ENCODE data around the gene PTCH2. TPM values are rescaled to one million over a fixed set of nuclear protein-coding genes. Genes with fewer than 3 reads are reported as not detected.
A peak's percentile ranks its signal among the peaks of the same experiment; 100 is the strongest.

Gene PTCH2
- total and polyA plus RNA-seq, 2 of the 13 experiments (the other 11 are each of a cell fraction or from before 2014, with no cell fraction given): 0.60 to 1.5 TPM

- no peak for TF ChIP-seq SP1 (IDR thresholded peaks at IDR 0.05)
- no peak for TF ChIP-seq SP1 (CRISPR knock-in tag; IDR thresholded peaks at IDR 0.05)
- no peak for TF ChIP-seq FOXC1 (CRISPR knock-in tag; IDR thresholded peaks at IDR 0.05; ENCODE audit: borderline replicate concordance)
- TF ChIP-seq MAF1 (CRISPR knock-in tag; IDR thresholded peaks at IDR 0.05; ENCODE audit: borderline replicate concordance): no peak
- TF ChIP-seq KDM4B (CRISPR knock-in tag; IDR thresholded peaks at IDR 0.05): no peak
- TF ChIP-seq ZNF768 (CRISPR knock-in tag; IDR thresholded peaks at IDR 0.05): peak; percentile 43; the same call in 1 of the 2 replicates
- TF ChIP-seq NR2F6 (IDR thresholded peaks at IDR 0.05): 0 out of 2 replicates have a peak, but pooled peaks have one; percentile 2
- TF ChIP-seq NR2F6 (CRISPR knock-in tag; IDR thresholded peaks at IDR 0.05): no peak
- TF ChIP-seq SIX4 (CRISPR knock-in tag; IDR thresholded peaks at IDR 0.05): no peak
- no peak for TF ChIP-seq ZNF775 (CRISPR knock-in tag; IDR thresholded peaks at IDR 0.05; ENCODE audit: borderline replicate concordance)
- peak; percentile 66; the same call in 1 of the 2 replicates for TF ChIP-seq ZNF280B (CRISPR knock-in tag; IDR thresholded peaks at IDR 0.05; ENCODE audit: borderline replicate concordance)
- TF ChIP-seq FOXA1 (IDR thresholded peaks at IDR 0.05): no peak
- TF ChIP-seq FOXA1 (CRISPR knock-in tag; IDR thresholded peaks at IDR 0.05): no peak
- no peak for TF ChIP-seq HCFC1 (IDR thresholded peaks at IDR 0.05; ENCODE audit: low read depth, low read length)
- TF ChIP-seq PRDM10 (CRISPR knock-in tag; IDR thresholded peaks at IDR 0.05; ENCODE audit: low read depth): no peak
- TF ChIP-seq ZNF598 (CRISPR knock-in tag; IDR thresholded peaks at IDR 0.05; ENCODE audit: borderline replicate concordance): 0 out of 2 replicates have a peak, but pooled peaks have one; percentile 31
- TF ChIP-seq IRX3 (CRISPR knock-in tag; IDR thresholded peaks at IDR 0.05; ENCODE audit: borderline replicate concordance, low read depth): no peak
- no peak for TF ChIP-seq ZC3H4 (CRISPR knock-in tag; IDR thresholded peaks at IDR 0.05; ENCODE audit: borderline replicate concordance)
- no peak for TF ChIP-seq ONECUT2 (CRISPR knock-in tag; IDR thresholded peaks at IDR 0.05)
- no peak; the same call in 1 of the 2 replicates for TF ChIP-seq SMAD3 (CRISPR knock-in tag; IDR thresholded peaks at IDR 0.05)
- no peak for TF ChIP-seq ZNF816 (CRISPR knock-in tag; IDR thresholded peaks at IDR 0.05; ENCODE audit: borderline replicate concordance)
- TF ChIP-seq ZNF17 (CRISPR knock-in tag; IDR thresholded peaks at IDR 0.05): no peak
- no peak for TF ChIP-seq SKI (IDR thresholded peaks at IDR 0.05; ENCODE audit: partially characterized antibody)
- no peak for TF ChIP-seq ZNF576 (CRISPR knock-in tag; IDR thresholded peaks at IDR 0.05)
- TF ChIP-seq CHCHD3 (CRISPR knock-in tag; IDR thresholded peaks at IDR 0.05): no peak; the same call in 1 of the 2 replicates
- no peak for TF ChIP-seq ZNF703 (CRISPR knock-in tag; IDR thresholded peaks at IDR 0.05; ENCODE audit: borderline replicate concordance)
These were observed 22.5 kb downstream of the PTCH2 start (continued) for GRCh38 chr1:44820328-44821239.

Measured in HepG2 (cell line).